Ascending aorta (tissue), 2 donors: ENCODE measurements around the gene SMYD2. TPM values are rescaled to one million over a fixed set of nuclear protein-coding genes. Genes with fewer than 3 reads are reported as not detected.

ENCODE experiments used
- DNase-seq, 2 donors: peaks; one replicate each; pipeline ENCODE4 v3.0.0-alpha.2; 2019; ENCODE audit warnings: low spot score in 2 of 2
- H3K27ac ChIP-seq, 2 donors: fragments of 200-600 bp; sonication (generic); one replicate each; pipeline ENCODE4 v1.5.1; 2016 to 2017; ENCODE audit warnings: mild to moderate bottlenecking in 1 of 2
- H3K27me3 ChIP-seq: fragments of 200-600 bp; sonication (generic); one replicate; pipeline ENCODE4 v1.5.1; 2017
- H3K36me3 ChIP-seq, 2 donors: fragments of 200-600 bp; sonication (generic); one replicate each; pipeline ENCODE4 v1.5.1; 2016
- H3K4me1 ChIP-seq, 2 donors: fragments of 200-600 bp; sonication (generic); one replicate each; pipeline ENCODE4 v1.5.1; 2016 to 2017; ENCODE audit warnings: mild to moderate bottlenecking in 1 of 2
- H3K4me3 ChIP-seq, 2 donors: fragments of 200-600 bp; sonication (generic); one replicate each; pipeline ENCODE4 v1.5.1; 2016 to 2017; ENCODE audit warnings: mild to moderate bottlenecking in 1 of 2
- H3K9me3 ChIP-seq, 2 donors: fragments of 200-600 bp; sonication (generic); one replicate each; pipeline ENCODE4 v1.5.1; 2016
- CTCF ChIP-seq, 3 experiments: fragments of 200-600 bp in 2 of 3; fragments of 450-650 bp in 1 of 3; sonication (generic) in 2 of 3; IDR thresholded peaks; one replicate each; pipeline ENCODE4 v1.5.1; 2016 to 2019; ENCODE audit warnings: antibody characterized with exemption in 3 of 3, mild to moderate bottlenecking in 1 of 3, moderate library complexity in 1 of 3
- intact Hi-C: fragments of 100-400 bp; cut with DNase I; formaldehyde crosslinking; loops from one replicate; pipeline ENCODE4 v1.15.1; 2023
- total RNA-seq: library from RNA; depleted of rRNA; stranded (reverse); fragments of >200 nt; gene quantifications from one replicate; pipeline ENCODE4 v1.1.0, GENCODE V29; 2016

SMYD2 gene
- total RNA-seq, 1 donor from 2014 or later, result 2.4 TPM

GRCh38 chr1:214290424-214291037 is 9.6 kb downstream of the SMYD2 start:
- no peaks in the 10 kb centered on the region for H3K36me3 ChIP-seq
- H3K4me3 ChIP-seq, result no peak overlapping the region
- no peaks in the 10 kb centered on the region for H3K27me3 ChIP-seq
- DNase-seq, result no peak
- no peak overlapping the region for H3K27ac ChIP-seq
- no peaks in the 10 kb centered on the region for H3K4me1 ChIP-seq
- TF ChIP-seq CTCF (IDR thresholded peaks at IDR 0.05), result no peak
- intact Hi-C loops, result no loop called here
- no peaks in the 10 kb centered on the region for H3K9me3 ChIP-seq

GRCh38 chr1:214292322-214292721 is 11.4 kb downstream of the SMYD2 start:
- Histone ChIP-seq H3K36me3 (no peaks in the 10 kb centered on the region), H3K27me3 (no peaks in the 10 kb centered on the region), H3K9me3 (no peaks in the 10 kb centered on the region), H3K27ac (no peak overlapping the region), H3K4me3 (no peak overlapping the region), H3K4me1 (no peaks in the 10 kb centered on the region)
- intact Hi-C loops, result no loop called here
- TF ChIP-seq CTCF (IDR thresholded peaks at IDR 0.05), result no peak
- no peak for DNase-seq

GRCh38 chr1:214295934-214296333 is 15.0 kb downstream of the SMYD2 start:
- TF ChIP-seq CTCF (IDR thresholded peaks at IDR 0.05), result no peak
- H3K36me3 ChIP-seq, result no peaks in the 10 kb centered on the region
- intact Hi-C loops, result no loop called here
- H3K9me3 ChIP-seq, result no peaks in the 10 kb centered on the region
- no peak for DNase-seq
- no peak overlapping the region for H3K4me3 ChIP-seq
- H3K27me3 ChIP-seq, result no peaks in the 10 kb centered on the region
- no peak overlapping the region for H3K27ac ChIP-seq
- no peaks in the 10 kb centered on the region for H3K4me1 ChIP-seq

GRCh38 chr1:214296860-214297745 is 16.1 kb downstream of the SMYD2 start:
- H3K9me3 ChIP-seq, result no peaks in the 10 kb centered on the region
- H3K36me3 ChIP-seq, result no peaks in the 10 kb centered on the region
- DNase-seq, result no peak
- intact Hi-C loops, result no loop called here
- H3K4me3 ChIP-seq, result no peak overlapping the region
- no peak overlapping the region for H3K27ac ChIP-seq
- no peak for TF ChIP-seq CTCF (IDR thresholded peaks at IDR 0.05)
- H3K4me1 ChIP-seq, result no peaks in the 10 kb centered on the region
- H3K27me3 ChIP-seq, result no peaks in the 10 kb centered on the region

- Histone ChIP-seq H3K36me3 (no peaks in the 10 kb centered on the region), H3K4me1 (peaks cover 0 to 6% of the 10 kb centered on the region in 2 donors), H3K27ac (no peak overlapping the region), H3K27me3 (no peaks in the 10 kb centered on the region), H3K4me3 (no peak overlapping the region), H3K9me3 (no peaks in the 10 kb centered on the region)
- intact Hi-C loops, result no loop called here
- TF ChIP-seq CTCF (IDR thresholded peaks at IDR 0.05), result no peak
- no peak for DNase-seq
These were observed 19.3 kb downstream of the SMYD2 start for GRCh38 chr1:214300149-214300780.
